Neural progenitor cell (in vitro differentiated cells): ENCODE measurements around the gene FASN.

Source experiments
- EZH2phosphoT487 ChIP-seq: fragments of 200-600 bp; sonication (generic); IDR thresholded peaks from 2 replicates; pipeline ENCODE4 v1.6.1; 2017; ENCODE audit warnings: antibody characterized with exemption
- TF ChIP-seq, protein P1 (sequence below): fragments of 200-600 bp; sonication (generic); IDR thresholded peaks from 2 replicates; pipeline ENCODE4 v1.5.1; 2017; ENCODE audit warnings: antibody characterized with exemption, mild to moderate bottlenecking

DNA sequence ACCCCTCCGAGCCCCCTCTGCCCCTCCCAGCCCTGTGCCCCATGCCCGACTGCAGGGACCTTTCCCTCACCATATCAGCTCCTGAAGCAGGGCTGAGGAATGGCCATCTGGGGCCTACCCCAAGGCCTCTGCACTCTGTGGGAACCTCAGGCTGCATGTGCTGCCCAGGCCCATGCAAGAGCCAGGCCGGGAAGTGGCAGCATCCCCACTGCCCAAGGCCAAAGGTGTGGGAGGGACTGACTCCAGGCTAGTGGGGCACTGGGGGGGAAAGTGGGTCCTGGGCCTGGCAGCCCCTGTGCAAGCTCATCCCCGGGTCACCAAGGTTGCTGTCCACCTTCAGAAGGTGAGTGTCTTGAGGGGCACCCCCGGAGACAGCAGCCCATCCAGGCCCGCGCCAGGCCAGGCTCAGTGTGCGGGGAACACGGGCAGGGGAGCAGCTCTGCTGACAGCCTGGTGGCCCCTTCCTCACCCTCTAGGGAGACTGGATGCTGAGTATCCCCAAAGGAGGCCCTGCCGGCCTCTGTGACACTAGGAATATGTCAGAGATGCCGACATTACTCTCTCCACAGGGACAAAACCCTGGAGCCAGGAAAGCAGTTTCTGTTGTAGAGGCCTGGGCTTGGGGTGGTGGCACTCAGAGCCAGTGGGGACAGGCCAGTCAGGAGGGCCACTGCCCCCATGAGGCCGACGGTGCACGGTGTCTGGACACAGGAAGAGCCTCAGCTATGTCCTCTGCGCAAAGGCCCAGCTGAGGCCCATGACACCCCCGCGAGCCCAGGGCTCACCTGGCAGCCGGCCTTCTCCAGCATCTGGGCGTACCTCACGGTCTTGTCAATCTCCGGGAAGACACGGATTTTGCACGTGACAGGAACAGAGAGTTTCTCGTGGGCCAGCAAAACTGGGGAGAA lies 35.7 kb downstream of the FASN start:
- no peak for TF ChIP-seq EZH2phosphoT487
- TF ChIP-seq, protein P1, sequence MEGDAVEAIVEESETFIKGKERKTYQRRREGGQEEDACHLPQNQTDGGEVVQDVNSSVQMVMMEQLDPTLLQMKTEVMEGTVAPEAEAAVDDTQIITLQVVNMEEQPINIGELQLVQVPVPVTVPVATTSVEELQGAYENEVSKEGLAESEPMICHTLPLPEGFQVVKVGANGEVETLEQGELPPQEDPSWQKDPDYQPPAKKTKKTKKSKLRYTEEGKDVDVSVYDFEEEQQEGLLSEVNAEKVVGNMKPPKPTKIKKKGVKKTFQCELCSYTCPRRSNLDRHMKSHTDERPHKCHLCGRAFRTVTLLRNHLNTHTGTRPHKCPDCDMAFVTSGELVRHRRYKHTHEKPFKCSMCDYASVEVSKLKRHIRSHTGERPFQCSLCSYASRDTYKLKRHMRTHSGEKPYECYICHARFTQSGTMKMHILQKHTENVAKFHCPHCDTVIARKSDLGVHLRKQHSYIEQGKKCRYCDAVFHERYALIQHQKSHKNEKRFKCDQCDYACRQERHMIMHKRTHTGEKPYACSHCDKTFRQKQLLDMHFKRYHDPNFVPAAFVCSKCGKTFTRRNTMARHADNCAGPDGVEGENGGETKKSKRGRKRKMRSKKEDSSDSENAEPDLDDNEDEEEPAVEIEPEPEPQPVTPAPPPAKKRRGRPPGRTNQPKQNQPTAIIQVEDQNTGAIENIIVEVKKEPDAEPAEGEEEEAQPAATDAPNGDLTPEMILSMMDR: no peak
